GM19467 (cell line): ENCODE data around the gene HSPB7.
"Not testable (repeated sequence)": the region's sequence is repeated elsewhere in the genome, so short reads cannot be mapped to it uniquely, and the experiment has no call there.

Experiments
- ATAC-seq: cut with Tn5 transposase; IDR thresholded peaks from one replicate; pipeline ENCODE4 v1.9.1; 2021; ENCODE audit warnings: mild to moderate bottlenecking, moderate library complexity; ENCODE audit not compliant: unreplicated experiment

HSPB7 gene

GRCh38 chr1:16051039-16051438, 33.2 kb upstream of the HSPB7 start:
- no peak for ATAC-seq

GRCh38 chr1:16050328-16050727, 32.5 kb upstream of the HSPB7 start:
- no peak for ATAC-seq

GRCh38 chr1:16048573-16049189, 30.8 kb upstream of the HSPB7 start:
- no peak for ATAC-seq

- ATAC-seq = no peak
Observed at GRCh38 chr1:16047791-16048475, 30.1 kb upstream of the HSPB7 start.

- no peak for ATAC-seq
Observed at GRCh38 chr1:16046842-16047241, 29.0 kb upstream of the HSPB7 start.

GRCh38 chr1:16043950-16044349, 26.1 kb upstream of the HSPB7 start:
- no peak for ATAC-seq

- ATAC-seq = no peak
Observed at GRCh38 chr1:16043521-16043920, 25.7 kb upstream of the HSPB7 start, which contains the start of gene CLCNKB. TSS of gene CLCNKB (plus strand) at chr1:16043782. CDS start at chr1:16044493, 711 bp downstream.

- ATAC-seq = not testable (repeated sequence)
Observed at GRCh38 chr1:16042654-16043053, 24.8 kb upstream of the HSPB7 start.

GRCh38 chr1:16042096-16042495, 24.3 kb upstream of the HSPB7 start:
- ATAC-seq = no peak

- ATAC-seq = no peak
Observed at GRCh38 chr1:16041200-16041599, 23.4 kb upstream of the HSPB7 start.

GRCh38 chr1:16039871-16040270, 22.0 kb upstream of the HSPB7 start:
- ATAC-seq = not testable (repeated sequence)

- ATAC-seq = no peak
Observed at GRCh38 chr1:16038620-16038912, 20.7 kb upstream of the HSPB7 start.

- not testable (repeated sequence) for ATAC-seq
Observed at GRCh38 chr1:16036461-16036860, 18.6 kb upstream of the HSPB7 start.

- ATAC-seq = not testable (repeated sequence)
Observed at GRCh38 chr1:16033103-16033632, 15.3 kb upstream of the HSPB7 start.

- ATAC-seq = no peak
Observed at GRCh38 chr1:16032388-16033102, 14.7 kb upstream of the HSPB7 start.

GRCh38 chr1:16031551-16031950, 13.7 kb upstream of the HSPB7 start:
- no peak for ATAC-seq

GRCh38 chr1:16029288-16029687, 11.4 kb upstream of the HSPB7 start:
- no peak for ATAC-seq

- ATAC-seq = not testable (repeated sequence)
Observed at GRCh38 chr1:16029003-16029268, 11.1 kb upstream of the HSPB7 start.

- no peak for ATAC-seq
Observed at GRCh38 chr1:16028237-16029002, 10.6 kb upstream of the HSPB7 start.

- ATAC-seq = no peak
Observed at GRCh38 chr1:16026723-16027484, 9.1 kb upstream of the HSPB7 start.

- ATAC-seq = not testable (repeated sequence)
Observed at GRCh38 chr1:16026302-16026701, 8.5 kb upstream of the HSPB7 start.
